HEK293 (cell line): ENCODE results near the gene CFAP99.

Experiments used
- CTCF ChIP-seq: fragments of 450-650 bp; formaldehyde crosslinking; IDR thresholded peaks from 2 replicates; pipeline ENCODE4 v1.5.1; 2016; ENCODE audit warnings: missing biosample characterization, missing genetic modification characterization
- HOXD13 ChIP-seq: sonication (generic); formaldehyde crosslinking; IDR thresholded peaks from 2 replicates; pipeline ENCODE4 v1.8.0; 2022; ENCODE audit warnings: missing genetic modification reagents, borderline replicate concordance
- ZBTB49 ChIP-seq: fragments of 450-650 bp; formaldehyde crosslinking; IDR thresholded peaks from 2 replicates; pipeline ENCODE4 v1.5.1; 2016; ENCODE audit warnings: missing biosample characterization, missing genetic modification characterization, low read depth
- ZNF223 ChIP-seq: fragments of 450-650 bp; formaldehyde crosslinking; IDR thresholded peaks from 2 replicates; pipeline ENCODE4 v1.5.1; 2016; ENCODE audit warnings: missing biosample characterization, missing genetic modification characterization
- ZNF302 ChIP-seq: fragments of 450-650 bp; formaldehyde crosslinking; IDR thresholded peaks from 2 replicates; pipeline ENCODE4 v1.5.1; 2016; ENCODE audit warnings: missing biosample characterization, missing genetic modification characterization, low read depth
- ZNF791 ChIP-seq: fragments of 450-650 bp; formaldehyde crosslinking; IDR thresholded peaks from 2 replicates; pipeline ENCODE4 v1.5.1; 2016; ENCODE audit warnings: missing biosample characterization, missing genetic modification characterization

GRCh38 chr4:2428496-2429213 is 9.9 kb downstream of the CFAP99 start:
- TF ChIP-seq CTCF (tag by site-specific recombination) = no peak
- no peak for TF ChIP-seq ZBTB49 (tag by site-specific recombination)
- no peak for TF ChIP-seq HOXD13 (CRISPR knock-in tag)
- TF ChIP-seq ZNF302 (tag by site-specific recombination) = no peak
- no peak for TF ChIP-seq ZNF223
- TF ChIP-seq ZNF791 (tag by site-specific recombination) = no peak
